ENCODE measurements around the gene TMEM50A.
"Not testable (repeated sequence)": the region's sequence is repeated elsewhere in the genome, so short reads cannot be mapped to it uniquely, and the experiment has no call there.

TMEM50A gene

GRCh38 chr1:25337483-25338187 is 499 bp upstream of the TMEM50A start:
- not testable (repeated sequence) for DNase-seq

GRCh38 chr1:25338986-25339385 is 852 bp downstream of the TMEM50A start:
- DNase-seq = no peak

GRCh38 chr1:25341746-25342145 is 3.6 kb downstream of the TMEM50A start:
- no peak for DNase-seq

DNA sequence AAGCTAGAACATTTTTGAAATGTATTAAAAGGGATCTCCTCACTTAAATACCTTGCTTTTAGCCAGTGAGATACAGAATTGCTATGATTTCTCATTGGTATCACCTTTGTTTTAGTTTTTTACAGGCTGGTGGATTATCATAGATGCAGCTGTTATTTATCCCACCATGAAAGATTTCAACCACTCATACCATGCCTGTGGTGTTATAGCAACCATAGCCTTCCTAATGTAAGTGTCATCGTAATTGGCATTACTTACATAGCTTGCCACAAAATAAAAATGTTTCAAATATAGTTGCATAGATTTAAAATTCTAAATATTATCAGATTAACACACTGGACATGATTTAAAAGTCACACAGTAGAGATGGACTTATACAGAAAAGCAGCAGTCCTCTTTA is 4.7 kb downstream of the TMEM50A start:
- no peak for DNase-seq

DNA sequence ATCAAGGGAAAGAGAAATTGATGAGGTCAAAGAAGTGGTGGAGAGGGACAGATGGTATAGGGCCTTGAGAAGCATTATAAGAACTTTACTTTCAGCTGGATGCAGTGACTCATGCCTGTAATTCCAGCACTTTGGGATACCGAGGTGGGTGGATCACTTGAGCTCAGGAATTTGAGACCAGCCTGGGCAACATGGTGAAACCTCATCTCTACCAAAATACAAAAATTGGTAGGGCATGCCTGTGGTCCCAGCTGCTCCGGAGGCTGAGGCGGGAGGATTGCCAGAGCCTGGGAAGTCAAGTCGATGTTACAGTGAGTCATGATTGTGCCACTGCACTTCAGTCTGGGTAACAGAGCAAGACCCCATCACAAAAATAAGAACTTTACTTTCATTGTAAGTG is 5.7 kb downstream of the TMEM50A start:
- DNase-seq = no peak

GRCh38 chr1:25347556-25347955 is 9.4 kb downstream of the TMEM50A start:
- no peak for DNase-seq

DNA sequence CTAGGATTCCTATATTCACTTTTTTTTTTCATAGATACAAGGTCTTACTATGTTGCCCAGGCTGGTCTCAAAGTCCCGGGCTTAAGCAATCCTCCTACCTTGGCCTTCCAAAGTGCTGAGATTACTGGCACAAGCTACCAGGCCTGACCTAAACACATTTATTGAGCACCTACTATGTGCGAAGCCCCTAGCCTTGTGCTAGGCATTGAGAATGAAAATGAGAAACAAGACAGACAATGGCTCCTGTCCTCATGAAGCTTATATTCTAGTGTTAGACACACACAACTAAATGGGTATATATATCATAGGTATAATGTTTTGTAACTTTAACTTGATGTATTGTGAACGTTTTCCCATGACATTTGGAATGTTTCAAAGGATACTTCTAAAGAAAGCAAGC is 11.5 kb downstream of the TMEM50A start:
- DNase-seq = no peak

- no peak for DNase-seq
Measured at GRCh38 chr1:25355841-25356395, 17.8 kb downstream of the TMEM50A start.

- DNase-seq = no peak
Measured at GRCh38 chr1:25356441-25356840, 18.3 kb downstream of the TMEM50A start.

GRCh38 chr1:25356848-25357247 is 18.7 kb downstream of the TMEM50A start:
- no peak for DNase-seq

- DNase-seq = no peak
Measured at GRCh38 chr1:25360596-25361581, 22.8 kb downstream of the TMEM50A start.

DNA sequence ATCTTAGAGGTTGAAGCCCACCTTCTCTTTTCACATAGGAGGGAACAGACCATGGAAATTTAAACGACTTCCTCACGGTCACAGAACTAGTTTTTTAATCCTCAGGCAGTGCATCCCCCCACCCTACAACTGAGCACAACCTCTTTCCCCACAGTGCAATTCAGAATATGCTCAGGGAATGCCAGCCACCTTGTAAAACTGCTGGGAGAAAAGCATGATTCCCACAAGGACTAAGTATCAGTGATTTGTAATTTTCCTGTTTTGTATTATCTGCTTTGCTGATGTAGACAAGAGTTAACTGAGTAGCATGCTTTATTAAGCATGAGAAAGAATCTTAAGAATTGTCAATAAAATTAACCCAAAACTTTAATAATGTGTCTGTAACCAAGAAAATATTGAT is 23.8 kb downstream of the TMEM50A start:
- DNase-seq = no peak

- not testable (repeated sequence) for DNase-seq
Measured at GRCh38 chr1:25362634-25363559, 24.8 kb downstream of the TMEM50A start.

DNA sequence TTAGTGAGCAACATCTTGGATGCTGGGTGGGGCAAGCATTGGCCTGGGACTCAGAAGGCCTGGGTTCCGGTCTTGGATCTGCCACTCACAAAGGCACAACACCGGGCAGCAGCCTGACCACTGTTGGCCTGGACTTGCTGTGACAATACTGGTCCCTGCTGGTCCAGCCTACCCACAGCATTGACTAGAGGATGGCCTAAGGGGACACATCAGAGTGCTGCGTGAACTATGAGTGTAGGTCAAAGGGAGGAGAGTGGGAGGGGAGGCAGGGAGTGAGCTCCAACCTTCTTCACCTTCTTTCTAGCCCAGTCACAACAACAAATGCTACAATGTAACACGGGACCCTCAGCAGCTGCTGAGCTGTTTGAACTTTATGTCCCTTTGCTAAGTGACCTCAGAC is 31.1 kb downstream of the TMEM50A start:
- no peak for DNase-seq

- DNase-seq = not testable (repeated sequence)
Measured at GRCh38 chr1:25369691-25370271, 31.6 kb downstream of the TMEM50A start.

DNA sequence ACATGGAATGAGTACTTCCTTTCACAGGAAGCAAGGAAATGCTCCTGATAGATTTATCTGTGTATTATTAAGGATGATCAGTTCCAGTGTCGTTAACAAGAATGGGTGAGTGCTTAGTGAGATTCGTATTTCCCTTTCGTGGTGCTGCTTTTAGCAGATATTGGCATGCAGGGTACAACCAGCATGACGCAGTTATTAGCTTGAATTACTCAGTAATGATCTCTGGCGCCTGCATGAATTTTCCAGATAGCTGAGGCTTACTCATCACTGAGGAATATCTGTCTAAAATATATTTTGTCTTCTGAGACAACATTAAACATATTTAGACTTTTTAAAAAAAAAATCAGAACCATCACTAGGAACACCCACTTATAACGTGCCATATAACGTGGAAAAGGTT is 33.6 kb downstream of the TMEM50A start:
- DNase-seq = not testable (repeated sequence)

- DNase-seq = not testable (repeated sequence)
Measured at GRCh38 chr1:25378367-25378766, 40.2 kb downstream of the TMEM50A start.

DNA sequence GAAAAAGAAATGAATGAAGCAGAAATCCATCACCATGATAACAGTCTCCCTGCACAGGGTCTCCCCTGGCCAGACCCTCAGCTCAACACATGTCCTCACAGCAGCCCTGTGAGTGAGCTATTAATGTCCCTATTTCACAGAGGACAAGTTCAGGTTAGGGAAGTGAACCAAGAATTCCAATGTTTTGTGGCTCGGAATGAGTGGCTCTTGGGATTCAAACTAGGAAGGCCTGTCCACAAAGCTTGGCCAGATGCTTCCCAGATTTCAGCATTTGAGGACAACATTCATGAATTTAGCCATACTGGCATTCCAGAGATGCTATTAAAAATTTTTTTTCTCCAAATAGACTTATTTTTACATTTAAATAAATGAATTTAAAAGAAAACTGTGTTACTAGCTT is 44.4 kb downstream of the TMEM50A start:
- not testable (repeated sequence) for DNase-seq

GRCh38 chr1:25383090-25383489 is 45.0 kb downstream of the TMEM50A start:
- DNase-seq = not testable (repeated sequence)

GRCh38 chr1:25383875-25384274 is 45.7 kb downstream of the TMEM50A start:
- not testable (repeated sequence) for DNase-seq

- not testable (repeated sequence) for DNase-seq
Measured at GRCh38 chr1:25387096-25387495, 49.0 kb downstream of the TMEM50A start.

DNA sequence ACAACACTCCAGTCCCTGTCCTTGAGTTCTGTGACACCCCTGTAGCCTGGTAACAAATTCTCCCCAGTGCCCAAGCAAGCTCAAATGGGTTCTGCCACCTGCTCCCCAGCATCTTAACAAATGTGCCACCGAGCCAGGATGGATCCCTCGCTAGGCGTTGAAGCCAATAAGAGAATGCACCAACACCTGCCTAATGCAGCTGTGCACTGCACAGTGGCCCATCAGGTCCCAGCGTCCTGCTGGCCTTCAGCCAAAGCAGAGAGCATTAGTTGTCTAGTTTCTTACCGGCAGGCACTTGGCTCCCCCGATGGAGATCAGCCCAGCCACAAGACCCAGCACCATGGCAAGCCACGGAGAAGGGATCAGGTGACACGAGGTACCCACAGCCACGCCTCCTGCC is 50.6 kb downstream of the TMEM50A start:
- not testable (repeated sequence) for DNase-seq
